NCI-H146 (cell line): Measurements from ENCODE around the gene C10orf53.
"Not testable (repeated sequence)": the region's sequence is repeated elsewhere in the genome, so short reads cannot be mapped to it uniquely, and the experiment has no call there.

Experiments used
- DNase-seq: peaks from one replicate; lab custom pipeline; 2025; lab: John Stamatoyannopoulos, UW

Gene C10orf53

DNA sequence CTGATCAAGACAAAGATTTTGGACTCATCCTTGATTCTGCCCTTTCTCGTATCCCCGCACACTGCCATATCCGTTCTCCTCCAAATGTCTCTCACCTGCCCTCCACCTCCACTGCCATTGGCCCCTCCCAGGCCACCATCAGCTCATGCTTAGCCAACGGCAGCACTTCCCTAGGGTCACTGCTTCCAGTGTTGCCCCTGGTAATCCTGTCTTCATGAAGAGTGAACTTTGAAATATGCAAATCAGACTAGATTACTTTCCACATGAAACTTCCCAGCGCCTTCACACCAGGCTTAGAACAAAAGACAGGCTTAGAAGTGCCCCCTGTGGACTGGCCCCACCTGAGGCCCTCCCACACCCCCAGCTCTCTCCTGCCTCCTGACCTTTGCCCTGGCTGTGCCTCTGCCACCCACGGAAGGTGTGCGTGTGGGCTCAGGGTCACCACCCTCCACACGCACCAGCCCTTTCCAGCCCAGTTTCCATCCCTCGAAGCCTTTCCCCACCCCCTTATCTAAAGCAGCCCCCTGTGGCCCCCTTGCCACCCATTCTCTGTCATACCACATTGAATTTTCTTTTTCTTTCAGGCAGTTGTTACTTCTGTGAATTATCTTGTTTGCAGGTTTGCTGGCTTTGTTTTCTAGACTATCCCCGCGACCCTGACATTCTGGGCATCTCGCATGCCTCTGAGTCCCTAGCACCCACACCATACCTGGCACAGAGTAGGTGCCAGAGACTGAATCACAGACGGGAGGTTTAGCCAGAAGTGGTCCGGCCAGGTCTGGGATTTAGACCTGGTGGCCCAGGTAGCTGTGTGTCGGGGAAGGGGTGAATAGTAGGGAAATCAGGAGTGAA is 26.8 kb upstream of the C10orf53 start:
- DNase-seq: no peak

DNA sequence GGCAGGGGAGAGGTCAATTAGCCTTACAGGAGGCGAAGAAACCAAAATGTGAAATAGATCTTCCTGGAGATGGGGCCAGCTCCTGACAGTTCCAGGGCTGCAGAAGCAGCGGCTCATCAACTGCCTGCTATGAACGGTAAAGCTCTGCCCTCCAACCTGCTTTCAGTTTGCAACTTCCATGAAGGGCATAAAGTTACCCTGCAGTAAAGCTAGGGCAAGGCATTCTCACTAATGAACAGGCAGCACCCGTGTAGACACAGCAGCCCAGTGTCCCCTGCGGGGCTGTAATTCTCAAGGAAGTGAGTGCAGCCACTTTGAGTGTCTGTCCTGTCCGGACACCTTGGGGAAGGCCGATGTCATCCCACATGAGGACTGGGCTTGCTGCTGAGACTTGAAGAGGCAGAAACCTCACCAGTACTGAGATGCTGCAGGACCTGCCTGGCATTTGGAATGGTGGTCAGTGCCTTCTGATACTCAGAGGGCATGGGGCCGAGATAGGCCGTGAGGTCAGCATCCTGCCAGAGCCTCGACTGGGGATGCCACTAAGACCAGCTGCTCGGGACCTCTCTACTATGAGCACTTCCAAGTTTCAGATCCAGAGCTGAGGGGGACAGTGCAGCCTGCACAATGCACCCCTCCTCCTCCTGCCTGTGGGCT is 26.1 kb upstream of the C10orf53 start:
- no peak for DNase-seq

DNA sequence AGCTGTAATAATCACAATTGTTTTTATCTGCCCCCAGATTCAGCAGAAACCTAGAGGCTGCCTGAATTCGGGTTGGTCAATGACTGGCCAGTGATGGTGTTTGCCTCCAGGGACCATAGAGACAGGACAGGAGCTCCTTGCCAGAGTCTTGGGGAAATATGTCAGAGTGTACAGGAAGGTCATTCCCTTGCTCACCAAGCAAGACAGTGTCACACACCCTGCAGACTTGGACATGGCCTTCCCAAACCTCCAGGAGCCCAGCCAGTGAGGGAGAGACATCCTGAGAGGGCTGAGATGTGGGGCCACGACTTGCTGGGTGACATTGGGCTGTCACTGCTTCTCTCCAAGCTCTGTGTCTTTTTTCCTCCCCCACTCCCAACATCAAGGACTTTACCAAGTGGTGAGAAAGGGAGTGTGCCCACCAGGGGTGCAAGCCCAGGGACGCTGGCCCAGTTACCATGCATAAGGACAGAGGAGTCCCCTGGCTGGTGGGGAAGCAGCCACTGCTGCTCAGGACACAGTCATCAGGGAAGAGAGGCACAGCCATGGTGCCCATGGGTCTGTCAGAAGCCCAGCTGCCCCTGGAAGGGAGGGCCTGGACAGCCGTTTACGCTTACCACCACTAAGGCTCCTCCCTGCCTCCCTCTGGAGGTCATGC is 25.3 kb upstream of the C10orf53 start:
- no peak for DNase-seq

DNA sequence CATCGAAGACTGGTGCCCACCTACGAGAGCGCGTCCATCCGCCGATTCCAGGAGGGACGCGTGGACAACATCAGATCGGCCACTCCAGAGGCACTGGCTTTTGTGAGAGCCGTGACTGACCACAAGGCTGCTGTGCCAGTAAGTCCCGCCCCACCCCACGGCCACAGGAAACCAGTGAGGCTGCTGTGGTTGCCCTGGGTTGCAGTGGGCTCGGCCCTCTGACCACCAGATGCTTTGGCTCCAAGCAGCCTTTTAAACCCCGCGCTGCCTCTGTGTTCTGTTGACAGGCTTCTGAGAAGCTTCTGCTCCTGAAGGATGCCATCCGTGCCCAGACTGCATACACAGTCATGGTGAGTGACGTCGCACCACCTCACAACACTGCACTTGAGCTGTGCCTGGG is 24.4 kb upstream of the C10orf53 start:
- no peak for DNase-seq

DNA sequence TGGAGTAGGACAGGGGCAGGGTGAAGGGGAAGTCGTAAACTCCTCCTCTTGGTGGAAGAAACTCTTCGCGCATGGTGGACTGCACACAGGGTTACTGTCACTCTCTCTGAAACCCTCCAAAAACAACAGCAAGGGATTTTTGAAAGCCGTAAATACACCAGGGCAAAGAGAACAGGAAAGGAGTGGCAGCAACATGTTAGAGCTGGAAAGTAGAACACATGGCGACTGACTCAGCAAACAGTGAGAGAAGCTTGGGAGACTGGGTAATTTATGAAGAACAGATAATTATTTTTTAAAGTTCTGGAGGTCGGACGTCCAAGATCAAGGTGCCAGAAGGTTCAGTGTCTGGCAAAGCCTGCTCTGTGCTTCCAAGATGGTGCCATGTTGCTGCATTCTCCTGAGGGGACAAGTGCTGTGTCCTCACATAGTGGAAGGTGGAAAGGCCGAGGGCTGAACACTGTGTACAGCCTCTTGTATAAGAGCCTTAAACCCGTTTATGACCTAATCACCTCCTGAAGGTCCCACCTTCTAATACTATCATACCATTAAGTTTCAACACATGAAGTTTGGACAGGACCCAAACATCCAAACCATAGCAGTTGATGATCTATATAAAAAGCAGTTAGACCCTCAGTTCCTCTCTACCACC is 22.5 kb upstream of the C10orf53 start:
- DNase-seq: no peak

DNA sequence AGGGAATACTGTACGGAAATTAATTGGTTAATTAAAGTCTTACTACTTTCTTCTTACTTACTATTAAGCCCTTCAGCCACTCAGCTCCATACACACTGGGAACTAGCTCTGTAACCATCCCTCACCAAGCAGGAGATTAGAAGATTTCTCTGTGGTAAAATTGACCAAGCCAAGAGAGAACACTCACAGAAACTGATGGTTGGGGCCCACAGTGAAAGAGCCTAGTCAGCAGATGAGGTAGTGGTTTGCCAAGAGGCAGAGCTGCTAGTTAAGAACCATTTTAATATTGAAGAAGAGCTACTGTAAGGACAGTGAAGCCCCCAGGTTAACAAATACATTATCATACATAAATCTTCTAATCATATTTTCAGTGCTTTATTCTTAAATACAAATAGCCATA is 21.8 kb upstream of the C10orf53 start:
- DNase-seq: no peak

DNA sequence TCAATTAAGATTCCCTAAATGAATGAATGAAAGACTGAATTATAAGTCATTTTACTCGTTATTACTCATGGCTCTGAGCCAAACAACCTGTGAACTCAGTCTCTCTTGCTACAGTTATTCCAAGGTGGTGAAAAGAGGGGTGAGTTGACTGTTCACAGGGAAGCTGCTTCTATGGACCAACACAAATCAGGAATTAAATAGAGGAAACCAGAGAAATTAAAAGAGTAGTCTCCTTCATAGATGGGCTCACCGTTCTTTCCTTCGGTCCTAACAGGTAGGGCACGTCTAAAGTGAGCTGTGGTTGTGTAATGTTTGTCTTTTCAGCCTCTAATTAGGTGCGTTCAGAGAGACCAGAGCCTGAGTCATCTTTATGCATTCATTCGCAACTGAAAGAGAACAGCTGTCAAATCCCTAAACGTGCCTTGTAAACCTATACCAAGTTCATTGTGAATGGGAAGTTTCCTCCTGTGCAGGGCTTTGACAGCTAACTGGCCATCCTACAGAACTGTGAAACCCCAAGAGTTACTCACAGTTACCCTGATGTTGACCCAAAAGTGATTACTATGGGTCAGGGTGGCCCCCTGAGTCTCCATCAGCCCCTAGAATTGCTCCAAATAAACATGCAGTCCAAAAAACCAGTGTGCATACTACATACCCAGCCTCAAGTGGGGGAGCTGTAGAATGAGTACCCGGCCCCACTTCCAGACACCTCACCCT is 18.2 kb upstream of the C10orf53 start:
- DNase-seq: no peak

DNA sequence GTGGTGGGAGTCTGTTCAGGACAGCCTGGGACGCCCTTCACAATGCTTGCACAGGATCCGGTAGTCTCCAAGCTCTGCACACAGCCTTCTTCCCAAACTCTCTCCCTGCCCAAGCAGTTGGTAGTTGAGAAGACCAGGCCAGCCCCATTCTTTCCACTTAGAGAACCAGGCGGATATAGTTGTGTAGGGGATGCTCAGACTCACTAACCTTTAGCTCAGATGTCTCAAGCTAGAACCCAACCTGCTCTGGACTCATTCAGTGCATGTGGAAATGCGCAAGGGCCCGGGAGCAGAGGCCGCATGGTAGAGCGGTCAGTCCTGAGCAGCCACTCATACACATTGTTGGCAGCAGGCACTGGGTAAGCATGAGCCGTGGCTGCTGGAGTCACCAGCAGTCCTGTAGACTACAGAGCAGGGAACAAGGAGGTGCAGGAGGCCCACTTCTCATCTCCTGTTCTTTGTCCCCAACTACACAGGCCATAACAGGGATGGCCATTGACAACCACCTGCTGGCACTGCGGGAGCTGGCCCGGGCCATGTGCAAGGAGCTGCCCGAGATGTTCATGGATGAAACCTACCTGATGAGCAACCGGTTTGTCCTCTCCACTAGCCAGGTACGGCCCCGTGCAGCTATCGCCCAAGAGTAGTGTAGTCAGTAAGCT is 17.2 kb upstream of the C10orf53 start:
- no peak for DNase-seq

DNA sequence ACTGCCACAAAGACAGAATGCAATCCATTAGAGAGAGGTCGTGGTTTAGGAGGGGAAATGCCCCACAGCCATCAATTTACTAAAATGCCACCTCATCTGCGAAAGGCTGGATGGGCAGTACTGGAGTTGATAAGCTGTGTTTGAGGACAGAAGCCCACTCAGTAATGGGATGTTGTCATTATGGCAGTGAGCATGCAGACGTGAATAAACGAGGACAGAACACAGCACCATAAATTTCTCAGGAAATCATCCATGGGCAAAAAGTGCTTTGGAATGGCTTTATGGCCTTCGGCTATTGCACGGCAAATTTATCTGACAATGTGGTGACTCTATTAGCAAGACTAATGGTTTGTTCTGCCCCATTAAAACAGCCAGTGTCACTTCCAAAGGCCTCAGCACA is 15.9 kb upstream of the C10orf53 start:
- no peak for DNase-seq

DNA sequence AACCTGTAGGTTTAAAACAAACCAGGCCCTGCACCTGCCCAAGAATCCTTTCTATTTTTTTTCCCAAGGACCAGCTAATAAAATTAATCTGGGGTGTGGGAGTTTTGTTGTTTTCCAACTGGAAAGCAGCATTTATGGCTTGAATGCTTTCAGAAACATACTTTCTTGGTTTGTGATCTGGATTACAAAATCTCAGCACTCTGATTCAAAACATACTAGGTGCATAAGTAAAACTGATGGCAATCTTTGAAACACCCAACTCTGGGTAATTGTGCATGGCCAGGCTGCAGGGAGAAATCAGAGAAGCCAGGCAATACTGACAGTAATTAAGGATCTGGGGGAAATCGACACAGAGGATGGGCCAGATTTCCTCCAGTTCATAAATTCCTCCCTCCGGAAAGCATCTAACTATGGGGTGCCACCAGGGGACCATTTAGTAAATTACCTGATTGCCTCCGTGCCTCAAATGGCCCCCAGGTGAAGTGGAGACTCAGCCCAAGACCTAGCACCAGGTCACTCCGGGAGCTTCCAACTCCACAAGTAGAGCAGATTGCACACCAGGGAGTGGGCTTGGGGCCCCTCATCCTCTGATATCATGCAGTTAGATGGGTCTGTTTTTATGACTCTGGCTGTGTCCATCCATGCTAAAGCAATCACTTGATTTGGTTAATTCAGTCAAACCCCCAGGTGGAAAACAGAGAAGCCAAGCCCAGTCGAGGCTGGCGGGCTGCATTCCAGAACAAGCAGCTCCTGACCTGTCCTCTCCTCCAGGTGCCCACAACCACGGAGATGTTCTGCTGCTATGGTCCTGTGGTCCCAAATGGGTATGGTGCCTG is 15.2 kb upstream of the C10orf53 start:
- DNase-seq: no peak

DNA sequence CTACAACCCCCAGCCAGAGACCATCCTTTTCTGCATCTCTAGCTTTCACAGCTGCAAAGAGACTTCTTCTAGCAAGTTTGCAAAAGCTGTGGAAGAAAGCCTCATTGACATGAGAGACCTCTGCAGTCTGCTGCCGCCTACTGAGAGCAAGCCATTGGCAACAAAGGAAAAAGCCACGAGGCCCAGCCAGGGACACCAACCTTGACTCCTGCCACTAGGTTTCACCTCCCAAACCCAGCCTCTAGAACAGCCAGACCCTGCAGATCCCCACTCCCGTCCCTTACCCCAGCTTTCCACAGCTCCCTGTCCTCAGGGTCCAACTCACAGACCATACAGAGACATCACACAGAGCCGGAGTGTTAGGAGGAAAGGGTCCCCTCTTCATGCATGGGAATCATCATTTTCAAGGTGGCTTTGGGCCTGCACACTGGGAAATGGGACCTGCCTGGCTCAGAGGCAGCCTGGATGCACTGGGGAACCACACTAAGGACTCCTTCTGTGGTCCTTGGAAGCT is 14.6 kb upstream of the C10orf53 start:
- no peak for DNase-seq

DNA sequence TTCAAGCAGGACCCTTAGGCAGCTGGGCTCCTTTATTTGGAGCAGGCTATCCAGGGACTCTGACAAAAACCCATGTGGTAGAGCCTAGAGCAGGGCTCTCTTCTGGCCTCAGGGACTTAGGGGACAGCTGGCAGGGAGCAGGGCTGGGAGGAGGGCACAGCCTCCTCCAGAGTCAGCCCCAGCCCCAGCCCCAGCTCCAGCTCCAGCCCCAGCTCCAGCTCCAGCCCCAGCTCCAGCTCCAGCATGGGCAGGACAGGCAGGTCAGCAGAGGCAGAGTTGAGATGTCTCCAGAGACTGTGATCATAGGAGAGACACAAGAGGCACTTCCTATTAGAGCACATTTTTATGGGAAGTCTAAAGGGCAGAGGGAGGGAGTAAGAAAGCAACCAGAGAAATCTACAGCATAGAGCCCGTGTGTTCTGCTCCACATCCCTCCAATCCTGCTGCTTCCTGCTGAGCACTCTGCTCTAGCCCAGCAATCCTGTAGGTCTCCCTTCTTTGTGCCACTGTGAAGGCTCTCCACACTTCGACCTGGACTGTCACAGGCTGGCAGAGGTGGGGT is 13.3 kb upstream of the C10orf53 start:
- DNase-seq: no peak

DNA sequence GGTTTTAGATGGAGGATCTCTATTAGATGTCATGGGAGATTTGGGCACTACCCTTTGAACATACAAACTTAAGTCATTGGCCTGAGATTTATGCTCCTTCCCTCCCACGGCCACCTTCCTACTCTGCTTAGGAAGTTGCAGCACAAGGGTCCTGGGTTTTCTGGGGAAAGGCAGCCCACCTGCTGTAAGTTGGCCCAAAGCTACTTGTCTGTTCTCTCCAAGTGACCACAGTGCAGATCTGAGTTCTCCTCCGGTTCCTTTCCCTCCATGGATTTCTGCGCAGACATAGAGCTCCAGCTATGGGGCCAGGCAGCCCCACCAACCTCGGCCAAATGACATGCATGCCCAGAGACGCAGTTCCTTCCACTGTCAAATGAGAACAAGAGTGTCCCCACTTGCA is 12.8 kb upstream of the C10orf53 start:
- DNase-seq: no peak

DNA sequence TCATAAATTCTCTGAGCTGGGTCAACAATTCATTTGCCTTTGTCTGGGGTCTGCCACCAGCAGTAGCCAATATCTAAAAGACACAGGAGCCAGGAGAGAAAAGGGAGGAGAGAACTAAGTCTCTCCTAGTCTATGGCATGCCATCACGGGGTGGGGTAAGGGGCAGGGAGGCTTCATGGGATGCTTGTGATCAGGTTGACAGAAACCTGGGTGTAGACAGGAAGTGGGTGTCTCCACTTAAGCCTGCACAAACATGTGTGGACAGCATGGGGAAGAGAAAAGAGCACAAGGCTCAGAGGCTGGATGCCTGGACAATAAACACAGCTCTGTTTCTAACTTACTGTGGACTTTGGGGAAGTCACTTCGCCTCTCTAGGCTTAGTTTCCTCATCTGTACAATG is 11.5 kb upstream of the C10orf53 start:
- DNase-seq: no peak

DNA sequence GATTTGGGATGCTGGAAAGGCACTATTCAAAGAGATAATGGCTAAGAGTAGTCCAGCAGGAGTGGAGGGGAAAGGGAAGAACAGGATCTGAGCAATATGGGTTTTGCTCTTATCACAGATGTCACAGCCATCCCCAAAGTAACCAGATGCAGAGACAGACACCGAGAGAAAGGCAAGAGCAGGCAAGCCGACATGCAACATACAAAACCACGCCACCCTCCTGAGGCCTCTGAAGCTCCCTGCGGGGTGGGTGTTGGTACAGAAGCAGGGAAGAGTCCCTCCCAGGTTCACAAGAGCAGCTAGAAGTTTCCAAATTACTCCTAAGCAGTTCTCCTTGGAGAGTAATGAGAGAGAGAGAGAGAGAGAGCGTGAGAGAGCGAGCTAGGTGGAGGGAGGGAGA is 10.8 kb upstream of the C10orf53 start:
- no peak for DNase-seq

DNA sequence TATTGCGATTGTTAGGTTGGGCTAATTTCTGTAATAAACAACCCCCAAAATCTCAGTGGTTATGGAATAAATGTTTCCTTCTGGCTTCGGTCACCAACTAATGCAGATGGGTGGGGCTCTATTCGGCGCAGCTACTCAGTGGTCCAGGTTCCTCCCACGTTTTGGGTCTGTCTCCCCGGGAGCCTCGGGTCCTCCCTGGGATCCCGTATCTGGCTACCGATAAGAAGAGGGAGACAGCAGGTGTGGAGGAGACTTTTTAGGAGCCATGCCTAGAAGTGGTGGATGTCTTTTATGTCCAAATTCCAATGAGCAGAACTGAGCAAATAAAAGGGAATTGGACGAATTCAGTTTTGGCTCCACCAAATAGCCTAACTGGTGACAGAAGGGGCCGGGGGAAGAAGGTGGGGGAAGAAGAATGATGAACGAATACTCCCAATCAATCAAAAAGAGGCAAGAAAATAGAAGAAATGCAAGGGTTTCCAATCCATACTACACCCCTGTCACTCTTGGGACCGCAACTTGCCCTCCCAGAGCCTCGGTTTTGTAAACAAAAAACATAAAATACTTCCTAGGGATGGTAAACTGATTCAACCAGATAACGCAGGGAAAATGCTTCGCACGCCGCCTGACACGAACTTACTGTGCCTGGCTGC is 498 bp upstream of the C10orf53 start:
- DNase-seq: no peak

DNA sequence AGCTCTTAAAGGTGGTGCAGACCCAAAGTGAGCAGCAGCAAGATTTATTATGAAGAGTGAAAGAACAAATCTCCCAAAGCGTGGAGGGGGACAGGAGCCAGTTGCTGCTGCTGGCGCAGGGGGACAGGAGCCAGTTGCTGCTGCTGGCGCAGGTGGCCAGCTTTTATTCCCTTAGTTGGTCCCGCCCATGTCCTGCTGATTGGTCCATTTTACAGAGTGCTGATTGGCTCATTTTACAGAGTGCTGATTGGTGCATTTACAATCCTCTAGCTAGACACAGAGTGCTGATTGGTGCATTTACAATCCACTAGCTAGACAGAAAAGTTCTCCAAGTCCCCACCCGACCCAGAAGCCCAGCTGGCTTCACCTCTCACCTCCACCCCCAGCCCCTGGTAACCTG is 3.0 kb downstream of the C10orf53 start:
- DNase-seq: not testable (repeated sequence)

DNA sequence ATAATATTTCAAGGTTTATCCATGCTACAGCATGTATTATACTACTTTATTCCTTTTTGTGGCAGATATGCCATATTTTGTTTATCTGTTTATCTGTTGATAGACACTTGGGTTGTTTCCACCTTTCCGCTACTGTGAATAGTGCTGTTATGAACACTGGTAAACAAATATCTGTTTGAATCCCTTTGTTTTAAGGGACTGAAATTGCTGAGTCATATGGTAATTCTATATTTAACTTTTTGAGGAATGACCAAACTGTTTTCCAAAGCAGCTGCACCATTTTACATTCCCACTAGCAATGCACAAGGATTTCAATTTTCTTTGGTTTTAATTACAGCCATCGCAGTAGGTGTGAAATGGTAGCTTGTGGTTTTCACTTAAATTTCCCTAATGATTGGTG is 3.4 kb downstream of the C10orf53 start:
- DNase-seq: no peak

DNA sequence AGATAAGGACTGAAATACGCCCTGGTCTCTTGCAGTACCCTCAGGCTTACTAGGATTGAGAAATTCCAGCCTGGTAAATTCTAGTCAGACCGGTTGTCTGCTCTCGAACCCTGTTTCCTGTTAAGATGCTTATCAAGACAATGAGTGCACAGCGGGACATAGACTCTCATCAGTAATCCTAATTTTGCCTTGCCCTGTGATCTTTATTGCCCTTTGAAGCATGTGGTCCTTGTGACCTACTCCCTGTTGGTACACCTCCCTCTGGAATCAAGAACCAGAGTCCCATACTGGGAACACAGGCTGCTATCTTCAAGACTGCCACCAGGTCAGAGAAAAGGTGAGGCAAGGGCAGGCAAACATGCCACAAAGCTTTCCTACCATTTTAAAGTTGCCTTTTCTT is 7.2 kb downstream of the C10orf53 start:
- no peak for DNase-seq
